ENCODE results near the gene ZBTB46.
"Not testable (repeated sequence)": the region's sequence is repeated elsewhere in the genome, so short reads cannot be mapped to it uniquely, and the experiment has no call there.

Gene ZBTB46, protein sequence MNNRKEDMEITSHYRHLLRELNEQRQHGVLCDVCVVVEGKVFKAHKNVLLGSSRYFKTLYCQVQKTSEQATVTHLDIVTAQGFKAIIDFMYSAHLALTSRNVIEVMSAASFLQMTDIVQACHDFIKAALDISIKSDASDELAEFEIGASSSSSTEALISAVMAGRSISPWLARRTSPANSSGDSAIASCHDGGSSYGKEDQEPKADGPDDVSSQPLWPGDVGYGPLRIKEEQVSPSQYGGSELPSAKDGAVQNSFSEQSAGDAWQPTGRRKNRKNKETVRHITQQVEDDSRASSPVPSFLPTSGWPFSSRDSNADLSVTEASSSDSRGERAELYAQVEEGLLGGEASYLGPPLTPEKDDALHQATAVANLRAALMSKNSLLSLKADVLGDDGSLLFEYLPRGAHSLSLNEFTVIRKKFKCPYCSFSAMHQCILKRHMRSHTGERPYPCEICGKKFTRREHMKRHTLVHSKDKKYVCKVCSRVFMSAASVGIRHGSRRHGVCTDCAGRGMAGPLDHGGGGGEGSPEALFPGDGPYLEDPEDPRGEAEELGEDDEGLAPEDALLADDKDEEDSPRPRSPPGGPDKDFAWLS

DNA sequence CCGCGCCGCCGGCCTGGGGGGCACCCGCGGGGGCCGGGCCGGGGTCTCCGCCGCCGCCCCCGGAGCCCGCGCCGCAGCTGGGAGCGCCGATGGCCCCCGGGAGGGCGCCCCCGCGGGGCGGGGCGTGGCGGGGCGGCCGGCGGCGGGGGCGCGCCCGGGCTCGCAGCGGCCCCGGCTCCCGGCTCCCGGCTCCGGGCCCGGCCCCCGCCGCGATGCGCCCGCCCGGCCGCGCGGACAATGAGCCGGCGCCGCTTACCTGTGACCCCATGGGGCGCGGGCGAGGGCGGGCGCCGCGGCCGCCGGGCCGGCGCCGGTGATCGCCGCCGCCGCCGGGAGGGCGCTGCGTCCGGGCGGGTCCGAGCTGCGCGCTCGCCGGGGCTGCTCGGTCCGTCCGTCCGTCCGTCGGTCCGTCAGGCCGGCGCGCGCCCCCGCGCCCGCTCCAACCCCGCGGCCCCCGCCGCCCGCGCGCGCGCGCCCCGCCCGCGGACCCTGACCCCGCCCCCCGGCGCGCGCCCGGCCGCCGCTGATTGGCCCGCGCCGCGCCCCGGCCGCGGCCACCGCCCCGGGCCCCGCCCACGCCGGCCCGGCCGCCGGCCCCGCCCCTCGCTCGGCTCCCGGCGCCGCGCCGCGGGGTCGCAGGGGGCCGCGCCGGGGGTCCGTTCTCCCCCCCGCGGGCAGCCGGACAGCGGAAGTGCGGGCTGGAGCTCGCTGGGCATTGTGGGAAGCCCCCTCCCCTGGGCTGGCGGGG, at the start of gene ZBTB46:
Gene ZBTB46, minus strand, starts transcription at position 424 of the 748 bp plus-strand sequence. CDS start 40,507 bp downstream, outside the sequence.
- TF ChIP-seq, protein P1, sequence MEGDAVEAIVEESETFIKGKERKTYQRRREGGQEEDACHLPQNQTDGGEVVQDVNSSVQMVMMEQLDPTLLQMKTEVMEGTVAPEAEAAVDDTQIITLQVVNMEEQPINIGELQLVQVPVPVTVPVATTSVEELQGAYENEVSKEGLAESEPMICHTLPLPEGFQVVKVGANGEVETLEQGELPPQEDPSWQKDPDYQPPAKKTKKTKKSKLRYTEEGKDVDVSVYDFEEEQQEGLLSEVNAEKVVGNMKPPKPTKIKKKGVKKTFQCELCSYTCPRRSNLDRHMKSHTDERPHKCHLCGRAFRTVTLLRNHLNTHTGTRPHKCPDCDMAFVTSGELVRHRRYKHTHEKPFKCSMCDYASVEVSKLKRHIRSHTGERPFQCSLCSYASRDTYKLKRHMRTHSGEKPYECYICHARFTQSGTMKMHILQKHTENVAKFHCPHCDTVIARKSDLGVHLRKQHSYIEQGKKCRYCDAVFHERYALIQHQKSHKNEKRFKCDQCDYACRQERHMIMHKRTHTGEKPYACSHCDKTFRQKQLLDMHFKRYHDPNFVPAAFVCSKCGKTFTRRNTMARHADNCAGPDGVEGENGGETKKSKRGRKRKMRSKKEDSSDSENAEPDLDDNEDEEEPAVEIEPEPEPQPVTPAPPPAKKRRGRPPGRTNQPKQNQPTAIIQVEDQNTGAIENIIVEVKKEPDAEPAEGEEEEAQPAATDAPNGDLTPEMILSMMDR (conservative IDR thresholded peaks at IDR 0.05; ENCODE audit: low read depth, low read length): no peak
- peak; percentile 64 for DNase-seq (ENCODE audit: low read depth)
- H3K4me3 ChIP-seq (ENCODE audit: low read depth, low read length): peak within 1 kb of the TSS; percentile 63

DNA sequence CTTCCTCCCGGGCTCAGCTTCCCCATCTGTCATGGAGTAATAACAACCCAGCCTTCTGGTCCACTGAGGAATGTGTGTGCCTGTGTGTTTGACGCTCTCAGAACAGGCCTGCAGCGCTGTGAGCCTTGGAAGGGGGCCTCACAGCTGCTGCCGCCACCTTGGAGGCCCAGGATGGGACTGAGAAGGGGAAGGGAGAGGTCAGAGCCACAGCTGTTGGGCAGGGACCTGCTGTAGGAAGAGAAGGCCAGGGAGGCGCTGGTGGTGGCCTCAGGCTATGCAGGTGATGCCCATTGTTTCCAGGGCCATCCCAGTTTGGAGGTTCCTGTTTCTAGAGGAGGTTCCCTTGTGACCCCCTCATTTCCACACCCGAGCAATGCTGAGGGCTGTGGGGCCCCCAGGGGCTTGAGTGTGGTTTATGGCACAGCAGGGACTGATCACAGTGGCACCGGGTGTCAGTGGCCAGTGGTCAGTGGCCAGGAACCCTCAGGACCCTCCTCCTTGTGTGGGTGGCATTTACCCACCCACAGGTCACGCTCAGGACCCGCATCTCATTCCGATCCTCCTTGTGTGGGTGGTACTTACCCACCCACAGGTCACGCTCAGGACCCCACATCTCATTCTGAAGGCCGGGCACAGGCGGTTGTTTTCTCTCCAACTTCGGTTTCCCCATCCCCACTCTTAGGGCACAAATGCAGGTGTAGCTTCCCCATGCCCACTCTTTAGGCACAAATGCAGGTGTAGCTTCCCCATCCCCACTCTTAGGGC, 48.0 kb upstream of the ZBTB46 start:
- TF ChIP-seq, protein P1 (conservative IDR thresholded peaks at IDR 0.05; ENCODE audit: low read depth, low read length): no peak
- no peak overlapping the region for H3K4me3 ChIP-seq (ENCODE audit: low read depth, low read length)
- DNase-seq (ENCODE audit: low read depth): no peak

DNA sequence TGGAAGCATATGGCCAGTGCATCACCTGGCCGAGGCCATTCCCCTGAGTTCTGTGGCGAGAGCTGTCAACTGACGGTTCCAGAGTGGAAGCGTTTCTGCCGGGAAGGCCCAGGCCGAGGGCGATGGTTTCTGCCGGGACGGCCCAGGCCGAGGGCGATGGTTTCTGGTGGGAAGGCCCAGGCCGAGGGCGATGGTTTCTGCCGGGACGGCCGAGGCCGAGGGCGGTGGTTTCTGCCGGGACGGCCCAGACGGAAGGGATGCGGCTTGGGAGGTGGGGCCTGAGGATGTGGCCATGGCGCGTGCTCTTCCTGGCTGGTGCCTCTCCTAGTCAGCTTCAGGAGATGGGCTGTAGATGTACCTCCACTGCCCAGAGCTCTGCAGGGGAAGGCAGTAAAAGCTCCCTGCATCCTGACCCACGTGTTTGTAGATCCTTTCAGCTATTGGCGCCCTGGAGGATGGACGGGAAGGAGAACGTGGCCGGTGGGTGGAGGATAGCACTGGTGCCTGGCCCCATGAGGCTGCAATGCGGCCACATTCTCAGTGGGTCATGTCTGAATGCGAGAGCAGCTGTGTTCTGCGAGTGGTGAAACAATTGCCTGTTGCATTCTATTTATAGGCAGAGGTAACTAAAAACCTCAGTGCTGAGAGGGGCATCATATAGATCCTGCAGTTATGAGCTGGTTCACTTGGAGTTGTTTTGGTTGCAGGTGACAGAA, 46.8 kb upstream of the ZBTB46 start:
- no peak overlapping the region for H3K4me3 ChIP-seq (ENCODE audit: low read depth, low read length)
- DNase-seq (ENCODE audit: low read depth): no peak
- TF ChIP-seq, protein P1 (conservative IDR thresholded peaks at IDR 0.05; ENCODE audit: low read depth, low read length): no peak

DNA sequence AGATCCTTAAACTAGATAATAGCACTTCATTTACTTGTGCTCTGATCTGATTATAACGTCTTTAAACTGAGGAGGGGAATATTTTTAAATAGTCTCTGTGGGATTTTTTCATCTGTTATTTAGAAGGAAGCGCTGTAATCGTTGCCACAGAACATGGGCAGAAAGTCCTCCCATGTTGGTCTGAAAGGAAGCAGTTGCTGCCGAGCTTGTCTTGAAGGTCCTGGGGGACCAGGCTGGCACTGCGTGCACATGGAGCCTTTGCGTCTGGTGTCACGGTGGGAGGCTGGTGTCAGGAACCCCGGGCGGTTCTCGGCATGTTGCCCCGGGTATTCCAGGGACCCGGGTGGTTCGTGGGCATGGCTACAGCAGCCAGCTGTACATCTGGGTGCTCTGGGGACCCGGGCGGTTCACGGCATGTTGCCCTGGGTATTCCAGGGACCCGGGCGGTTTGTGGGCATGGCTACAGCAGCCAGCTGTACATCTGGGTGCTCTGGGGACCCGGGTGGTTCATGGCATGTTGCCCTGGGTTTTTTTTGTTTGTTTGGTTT, 45.5 kb upstream of the ZBTB46 start:
- no peak overlapping the region for H3K4me3 ChIP-seq (ENCODE audit: low read depth, low read length)
- TF ChIP-seq, protein P1 (conservative IDR thresholded peaks at IDR 0.05; ENCODE audit: low read depth, low read length): no peak
- no peak for DNase-seq (ENCODE audit: low read depth)

DNA sequence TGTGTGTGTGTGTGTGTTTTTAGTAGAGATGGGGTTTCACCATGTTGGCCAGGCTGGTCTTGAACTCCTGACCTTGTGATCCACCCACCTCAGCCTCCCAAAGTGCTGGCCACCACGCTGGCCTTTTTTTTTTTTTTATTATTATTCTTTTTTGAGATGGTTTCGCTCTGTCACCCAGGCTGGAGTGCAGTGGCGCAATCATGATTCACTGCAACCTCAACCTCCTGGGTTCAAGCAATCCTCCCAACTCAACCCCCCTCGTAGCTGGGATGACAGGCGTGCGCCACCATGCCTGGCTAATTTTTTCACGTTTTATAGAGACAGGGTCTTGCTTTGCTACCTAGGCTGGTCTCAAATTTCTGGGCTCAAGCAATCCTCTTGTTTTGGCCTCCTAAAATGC, 43.2 kb upstream of the ZBTB46 start:
- not testable (repeated sequence) for H3K4me3 ChIP-seq (ENCODE audit: low read depth, low read length)
- peak; percentile 39 for DNase-seq (ENCODE audit: low read depth)

DNA sequence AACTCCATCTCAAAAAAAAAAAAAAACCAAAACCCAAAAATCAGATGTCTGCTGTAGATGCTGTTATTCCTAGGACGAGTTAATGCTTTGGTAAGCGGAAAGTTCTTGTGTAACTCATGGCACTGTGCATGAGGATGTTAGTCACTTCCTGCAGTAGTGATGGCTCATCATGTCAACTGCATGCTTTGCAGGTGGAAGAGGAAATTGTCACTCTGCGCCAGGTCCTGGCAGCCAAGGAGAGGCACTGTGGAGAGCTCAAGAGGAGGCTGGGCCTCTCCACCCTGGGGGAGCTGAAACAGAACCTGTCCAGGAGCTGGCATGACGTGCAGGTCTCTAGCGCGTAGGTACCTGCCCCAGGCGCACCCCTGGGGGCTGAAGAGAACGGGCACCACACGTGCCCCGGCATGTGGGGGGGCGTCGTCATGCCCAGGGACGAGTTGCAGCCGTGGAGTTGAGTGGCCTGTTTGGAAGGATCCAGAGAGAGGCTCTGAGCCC, 42.5 kb upstream of the ZBTB46 start:
- peak; percentile 93 for DNase-seq (ENCODE audit: low read depth)
- TF ChIP-seq, protein P1 (conservative IDR thresholded peaks at IDR 0.05; ENCODE audit: low read depth, low read length): no peak
- no peak overlapping the region for H3K4me3 ChIP-seq (ENCODE audit: low read depth, low read length)

All from choroid plexus epithelial cell (primary cell).